HG02642 (cell line): Measurements from ENCODE around the gene THAP12.
"Not testable (repeated sequence)": the region's sequence is repeated elsewhere in the genome, so short reads cannot be mapped to it uniquely, and the experiment has no call there.

Source experiments
- ATAC-seq: cut with Tn5 transposase; IDR thresholded peaks from one replicate; pipeline ENCODE4 v1.9.1; 2021; ENCODE audit warnings: mild to moderate bottlenecking; ENCODE audit not compliant: unreplicated experiment, poor library complexity

THAP12 gene

DNA sequence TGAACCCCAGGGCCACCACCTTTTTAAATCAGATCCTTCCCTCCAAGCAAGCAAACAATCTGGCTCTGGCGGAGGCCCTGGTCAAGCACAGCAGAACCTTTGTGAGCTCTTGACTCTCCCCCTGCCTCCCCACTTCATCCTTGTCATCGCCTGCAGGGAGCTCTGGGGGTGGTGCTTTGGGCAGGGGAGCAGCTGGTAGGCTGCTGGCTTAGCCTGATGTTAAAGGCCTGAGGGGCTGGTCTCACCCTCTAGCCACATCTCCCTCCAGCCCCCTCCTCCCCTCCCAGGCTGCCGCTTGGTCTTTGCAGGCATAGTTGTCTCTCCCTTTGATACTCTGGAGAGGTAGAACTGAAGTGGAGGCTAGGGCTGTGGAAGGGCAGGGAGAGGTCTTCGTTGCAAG is 50.9 kb downstream of the THAP12 start:
- ATAC-seq = no peak

DNA sequence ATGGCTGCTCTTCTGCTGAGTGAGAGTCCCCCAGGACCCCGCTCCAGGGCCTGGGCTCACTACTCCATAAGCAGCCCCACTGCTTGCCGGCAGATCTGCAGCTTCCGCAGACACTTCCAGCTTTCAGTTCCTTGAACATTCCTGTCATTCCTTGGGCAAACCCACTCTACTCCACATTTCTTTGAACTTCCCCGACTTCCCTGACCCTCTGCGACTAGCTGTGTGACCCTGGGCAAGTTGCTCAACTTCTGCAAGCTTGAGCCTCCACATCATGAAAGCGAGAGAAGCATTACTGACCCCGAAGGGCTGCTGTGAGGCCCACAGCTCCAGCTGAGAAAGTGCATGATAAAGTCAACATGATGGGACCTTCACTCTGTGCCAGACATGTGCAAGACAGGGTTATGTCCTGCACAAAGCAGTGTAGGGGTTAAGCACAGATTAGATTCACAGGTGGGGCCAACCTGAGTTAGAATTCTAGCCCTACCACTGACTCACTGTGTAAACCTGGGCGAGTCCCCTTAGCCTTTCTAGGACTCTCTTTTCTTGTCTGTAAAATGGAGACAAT is 51.8 kb downstream of the THAP12 start:
- ATAC-seq = no peak

DNA sequence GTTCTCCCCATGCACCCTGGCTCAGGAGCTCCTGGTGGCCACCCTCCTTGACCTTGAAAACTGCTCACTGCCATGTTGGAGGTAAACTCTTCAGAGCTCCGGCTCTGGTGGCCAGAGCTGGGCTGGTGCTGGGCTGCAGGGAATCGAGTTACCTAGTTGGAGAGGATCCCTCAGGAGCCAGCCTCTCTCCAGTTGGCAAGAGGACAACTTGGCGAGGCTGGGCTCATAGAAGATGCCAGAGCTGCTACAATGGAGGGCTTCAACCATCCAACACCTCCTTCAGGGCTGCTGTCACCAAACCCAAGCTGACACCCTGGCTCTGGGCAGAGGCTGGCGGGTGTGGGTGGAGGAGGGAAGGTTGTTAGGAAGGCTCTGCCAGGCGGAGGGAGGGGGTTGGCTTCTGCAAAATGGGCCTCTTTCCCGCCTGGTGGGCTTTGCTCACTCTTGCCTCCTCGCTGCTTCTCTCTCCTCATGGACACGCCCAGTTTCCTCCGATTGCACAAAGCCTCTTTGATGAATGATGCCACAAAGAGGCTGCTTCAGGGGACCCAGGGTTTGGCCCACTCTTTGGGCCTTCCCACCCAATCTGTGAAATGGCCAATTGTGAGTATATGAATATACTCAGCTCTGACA is 53.1 kb downstream of the THAP12 start:
- no peak for ATAC-seq

DNA sequence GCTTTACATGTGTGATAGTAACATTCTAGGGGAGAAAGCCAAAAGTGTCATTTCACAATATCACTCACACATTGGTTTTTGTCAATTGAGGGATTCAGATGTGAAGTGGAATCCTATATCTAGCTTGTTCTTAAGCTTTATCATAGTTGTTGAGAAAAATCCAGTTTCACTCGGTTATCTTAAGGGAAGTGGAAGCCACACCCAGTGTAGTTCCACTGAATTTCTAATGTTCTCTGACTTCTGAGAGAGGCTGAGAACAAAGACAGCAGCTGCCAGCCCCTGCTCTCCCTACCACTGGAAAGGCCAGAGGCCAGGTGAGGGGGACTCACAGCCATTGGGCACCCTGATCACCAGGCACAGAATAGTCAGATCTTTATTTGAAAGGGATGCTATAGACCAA is 53.7 kb downstream of the THAP12 start:
- ATAC-seq = no peak

DNA sequence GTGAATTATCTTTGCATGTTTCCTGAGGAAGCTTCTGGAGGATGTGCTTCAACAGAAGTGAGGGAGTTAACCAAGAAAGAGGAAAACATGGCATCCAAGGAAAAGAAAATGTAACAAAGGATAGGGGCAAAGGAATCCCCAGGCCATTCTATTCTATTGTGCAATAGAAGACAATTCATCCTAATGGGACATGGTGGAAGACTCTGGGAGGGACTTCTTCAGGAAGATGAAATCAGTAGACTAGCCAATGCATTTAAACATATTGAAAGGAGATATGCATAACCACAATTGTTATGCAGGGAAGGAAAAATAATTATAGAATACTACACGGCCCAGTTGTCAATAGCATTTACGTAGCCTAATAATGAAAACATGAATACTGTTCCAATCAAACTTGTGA is 55.7 kb downstream of the THAP12 start:
- ATAC-seq = no peak

DNA sequence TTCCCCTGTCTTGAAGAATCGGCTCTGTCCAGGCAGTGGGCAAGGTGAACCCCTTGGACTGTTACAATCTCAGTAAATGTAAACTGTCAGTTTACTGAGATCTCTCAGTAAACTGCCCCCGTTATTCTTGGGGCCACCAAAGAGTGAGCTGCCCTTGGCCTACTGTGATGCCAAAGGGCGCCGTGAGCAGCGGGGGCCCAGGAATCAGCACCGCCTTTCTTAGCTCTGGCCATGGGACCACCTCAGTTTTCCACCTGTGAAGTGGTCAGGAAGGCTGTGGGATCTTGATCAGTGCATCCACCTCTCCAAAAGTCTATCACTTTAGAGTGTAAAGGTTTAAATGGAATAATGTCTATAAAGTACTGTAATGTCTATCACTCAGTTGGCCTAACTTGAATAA is 57.1 kb downstream of the THAP12 start:
- no peak for ATAC-seq

DNA sequence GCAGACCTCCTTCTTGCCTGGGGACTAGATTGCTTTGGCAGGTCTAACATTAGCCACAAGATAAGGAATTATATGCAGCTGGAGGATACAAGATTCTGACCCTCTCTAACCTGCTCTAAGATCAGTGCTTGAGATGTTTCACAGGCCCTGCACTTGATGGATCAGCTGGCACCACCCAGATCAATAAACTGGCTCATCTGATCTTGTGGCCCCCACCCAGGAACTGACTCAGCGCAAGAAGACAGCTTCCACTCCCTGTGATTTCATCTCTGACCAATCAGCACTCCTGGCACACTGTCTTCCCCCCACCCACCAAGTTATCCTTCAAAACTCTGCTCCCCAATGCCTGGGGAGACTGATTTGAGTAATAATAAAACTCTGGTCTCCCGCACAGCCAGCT is 57.6 kb downstream of the THAP12 start:
- not testable (repeated sequence) for ATAC-seq

DNA sequence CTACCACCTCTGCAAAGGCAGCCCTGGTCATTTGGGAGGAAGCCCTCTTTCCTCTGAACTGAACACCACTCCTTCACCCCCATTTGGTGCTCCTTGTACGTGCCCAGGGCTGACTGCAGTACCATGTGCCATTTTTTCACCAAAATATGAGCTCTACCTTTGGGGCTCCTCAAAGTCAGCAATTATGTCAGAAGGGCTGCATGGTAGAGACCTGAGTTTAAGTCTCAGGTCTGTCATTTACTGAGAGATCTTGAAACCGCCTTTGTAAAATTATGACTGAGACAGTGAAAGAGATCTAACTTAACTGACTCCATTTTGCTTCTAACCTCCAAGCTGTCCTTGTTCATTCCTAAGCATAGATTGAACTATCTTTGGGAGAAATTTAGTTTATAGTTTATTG is 58.0 kb downstream of the THAP12 start:
- no peak for ATAC-seq

DNA sequence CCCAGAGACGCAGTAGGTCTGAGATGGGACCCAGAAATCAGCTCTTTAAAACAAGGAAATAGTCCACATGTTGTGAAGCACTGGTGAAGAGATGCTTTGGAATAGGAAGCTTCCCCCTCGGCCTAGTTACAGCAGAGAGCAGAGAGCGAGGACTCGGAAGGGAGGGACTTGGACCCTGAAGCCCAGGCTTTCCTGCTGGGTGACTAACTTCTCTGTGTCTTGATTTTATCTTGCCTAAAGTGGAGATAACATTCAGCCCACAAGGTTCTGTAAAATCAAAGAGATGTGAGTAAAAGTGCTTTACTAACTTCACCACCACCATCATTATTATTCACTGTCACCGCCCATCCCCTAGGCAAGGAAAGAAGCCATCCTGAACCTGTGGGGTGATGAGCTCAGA is 58.4 kb downstream of the THAP12 start:
- no peak for ATAC-seq

DNA sequence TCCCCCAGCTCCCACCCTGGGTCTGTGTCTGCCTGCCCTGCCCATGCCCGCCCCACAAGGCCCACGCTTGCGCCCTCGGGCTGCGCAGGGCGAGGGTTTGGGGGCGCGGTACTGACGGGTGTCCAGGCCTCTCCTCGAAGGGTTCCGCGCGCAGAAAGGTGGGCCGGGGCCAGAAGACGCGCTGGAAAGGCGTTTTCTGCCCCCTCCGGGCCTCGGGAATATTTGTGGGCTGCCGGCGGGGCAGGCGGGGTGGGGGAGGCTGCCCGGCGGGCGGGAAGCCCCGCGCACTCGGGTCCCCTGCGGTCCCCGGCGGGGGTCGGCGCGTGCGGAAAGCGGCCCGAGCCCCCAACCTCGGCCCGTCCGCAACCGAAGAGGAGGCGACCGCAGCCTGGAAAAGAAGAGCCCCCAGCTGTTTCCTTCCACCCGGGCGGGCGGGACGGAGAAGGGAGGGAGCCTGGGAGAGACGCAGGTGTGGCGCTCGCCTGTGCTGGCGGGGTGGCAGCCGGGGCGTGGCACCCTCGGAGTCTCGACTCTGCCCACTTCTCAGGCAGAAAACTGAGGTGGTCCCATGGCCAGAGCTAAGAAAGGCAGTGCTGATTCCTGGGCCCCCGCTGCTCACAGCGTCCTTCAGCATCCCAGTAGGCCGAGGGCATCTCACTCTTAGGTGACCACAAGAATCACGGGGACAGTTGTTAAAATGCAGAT is 59.0 kb downstream of the THAP12 start:
- no peak for ATAC-seq

DNA sequence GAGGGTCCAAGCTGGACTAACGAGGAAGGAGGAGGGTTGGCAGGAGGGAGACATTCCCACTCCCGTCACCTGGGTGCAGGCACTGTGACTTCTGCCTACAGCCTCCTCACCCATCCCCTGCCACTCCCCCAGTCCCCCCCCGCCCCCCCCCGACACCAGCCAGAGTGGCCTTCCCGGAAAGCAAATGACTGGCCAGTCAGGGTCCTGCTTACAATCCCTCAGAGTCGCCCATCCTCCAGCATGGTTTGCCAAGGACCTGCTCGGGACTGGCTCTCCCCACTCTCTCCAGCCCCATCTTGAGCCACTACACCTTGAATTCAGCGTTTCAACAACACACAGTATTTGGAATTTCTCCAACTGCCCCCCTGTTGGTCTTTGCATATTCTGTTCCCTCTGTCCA is 59.6 kb downstream of the THAP12 start:
- no peak for ATAC-seq

DNA sequence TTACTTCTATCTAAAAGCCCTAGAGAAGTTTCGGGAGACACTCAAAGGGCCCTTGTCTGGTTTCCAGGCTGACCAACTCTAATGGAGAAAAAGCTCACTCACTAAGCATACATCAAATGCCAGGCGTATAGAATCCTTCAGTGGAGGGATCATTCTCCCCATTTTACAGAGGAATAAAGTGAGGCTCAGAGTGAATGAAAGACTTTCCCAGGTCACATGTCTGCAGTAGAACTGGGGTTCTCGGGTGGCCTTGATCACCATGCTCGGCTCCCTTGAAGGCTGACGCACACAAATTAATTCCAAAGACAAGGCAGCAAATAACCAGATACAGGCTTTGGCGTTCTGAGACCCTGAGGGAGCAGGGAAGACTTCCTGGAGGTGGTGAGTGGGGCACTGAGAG is 60.0 kb downstream of the THAP12 start:
- no peak for ATAC-seq

DNA sequence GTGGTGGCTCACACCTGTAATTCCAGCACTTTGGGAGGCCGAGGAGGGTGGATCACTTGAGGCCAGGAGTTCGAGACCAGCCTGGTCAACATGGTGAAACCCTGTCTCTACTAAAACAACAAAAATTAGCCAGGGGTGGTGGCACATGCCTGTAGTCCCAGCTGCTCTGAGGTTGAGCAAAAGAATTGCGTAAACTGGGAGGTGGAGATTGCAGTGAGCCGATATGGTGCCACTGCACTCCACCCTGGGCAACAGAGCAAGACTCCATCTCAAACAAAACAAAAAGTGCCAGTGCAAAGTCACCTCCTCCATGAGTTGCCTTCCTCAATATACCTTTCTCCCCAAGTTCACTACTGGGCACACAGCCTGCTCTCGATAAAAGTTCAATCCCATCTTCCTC is 61.1 kb downstream of the THAP12 start:
- ATAC-seq = not testable (repeated sequence)

DNA sequence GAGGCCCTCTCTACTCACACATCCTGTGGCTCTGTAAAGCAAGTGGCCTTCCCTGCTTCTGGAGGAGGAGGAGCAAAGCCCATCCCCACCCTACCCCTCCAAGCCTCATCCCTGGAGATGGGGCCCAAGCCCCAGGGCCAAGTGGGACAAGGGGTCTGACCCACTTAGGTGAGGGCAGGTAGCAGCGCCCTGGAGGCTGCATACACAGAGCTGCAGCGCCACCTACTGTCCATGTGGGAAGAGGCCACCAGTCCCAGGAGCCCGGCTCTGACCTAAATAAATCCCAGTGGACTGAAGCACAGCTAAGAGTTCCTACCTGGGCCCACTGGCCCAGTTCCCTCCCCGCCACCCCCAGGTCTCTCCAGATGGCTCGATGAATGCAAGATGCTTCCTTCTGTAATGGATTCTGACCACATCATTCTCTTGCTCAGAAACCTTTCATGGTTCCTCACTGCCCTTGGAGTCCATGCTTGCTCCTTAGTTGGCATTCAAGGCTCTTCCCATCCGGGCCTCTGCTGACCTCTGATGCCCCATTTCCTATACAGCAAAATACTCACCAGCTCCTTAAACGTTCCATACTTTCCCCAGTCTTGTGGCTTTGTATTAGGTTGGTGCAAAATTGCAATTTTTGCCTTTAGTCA is 62.1 kb downstream of the THAP12 start:
- peak; percentile 79 for ATAC-seq

DNA sequence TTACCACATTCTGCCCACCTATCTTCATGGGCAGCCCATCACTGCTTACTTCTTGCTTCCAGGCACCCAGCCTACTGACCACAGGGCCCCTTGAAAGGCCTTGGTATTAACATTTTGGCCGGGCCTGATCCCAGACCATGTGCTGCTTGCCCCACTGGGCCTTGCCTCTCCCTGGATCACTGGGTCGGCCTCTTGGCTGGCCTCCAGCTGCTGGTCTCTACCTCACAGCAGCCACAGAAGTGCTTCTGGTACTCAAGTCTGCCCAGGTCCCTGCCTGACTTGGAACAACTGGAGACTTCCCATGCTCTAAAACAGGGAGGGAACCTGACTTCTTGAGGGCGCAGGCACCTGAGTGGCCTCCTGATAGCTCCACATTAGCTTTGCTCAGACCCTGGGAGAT is 63.6 kb downstream of the THAP12 start:
- ATAC-seq = no peak

DNA sequence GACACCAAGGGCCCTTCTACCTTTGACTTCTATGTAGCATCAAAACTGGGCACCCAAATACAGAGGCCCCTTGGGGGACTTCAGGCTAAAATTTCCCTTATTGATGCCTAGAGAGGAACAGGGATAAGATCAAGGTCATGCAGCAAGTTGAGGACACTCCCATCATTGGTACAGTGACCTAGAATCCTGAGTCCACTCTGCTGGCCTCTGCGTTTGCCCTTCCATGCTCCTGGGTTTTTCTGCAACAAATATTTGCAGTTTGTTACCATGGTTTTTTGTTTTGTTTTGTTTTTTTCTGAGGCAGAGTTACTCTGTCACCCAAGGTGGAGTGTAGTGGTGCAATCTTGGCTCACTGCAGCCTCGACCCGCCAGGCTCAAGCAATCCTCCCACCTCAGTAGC is 64.2 kb downstream of the THAP12 start:
- no peak for ATAC-seq

DNA sequence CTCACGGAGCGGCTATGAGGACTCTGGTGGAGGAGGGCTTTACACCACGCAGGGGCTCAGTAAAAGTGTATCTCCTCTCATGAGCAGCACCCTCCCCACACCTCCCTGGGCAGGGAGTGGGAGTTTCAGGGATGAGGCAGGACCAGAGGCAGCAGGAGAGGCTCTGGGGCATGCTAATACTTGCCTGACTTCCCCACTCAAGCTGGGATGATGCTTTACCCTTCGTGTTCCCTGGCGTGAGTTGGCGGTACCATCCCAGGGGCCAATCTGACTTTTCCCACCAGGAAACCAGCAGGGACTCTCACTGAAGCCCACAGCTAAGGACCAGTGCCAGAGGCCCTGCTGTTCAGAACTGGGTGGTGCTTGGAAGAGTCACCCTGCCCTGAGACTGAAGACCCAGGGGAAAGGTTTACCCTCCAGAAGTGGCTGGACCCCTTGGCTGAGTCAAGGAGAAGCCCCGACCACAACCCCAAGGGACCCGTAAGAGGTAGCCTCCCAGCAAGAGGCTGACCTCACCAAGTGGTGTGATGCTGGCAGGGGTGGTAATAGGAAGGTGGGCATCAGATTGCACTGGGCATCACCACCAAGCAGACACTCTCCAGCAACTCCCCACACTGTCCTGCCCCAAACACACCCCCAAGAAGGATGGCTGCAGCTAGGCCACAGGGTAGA is 65.6 kb downstream of the THAP12 start:
- ATAC-seq = no peak

DNA sequence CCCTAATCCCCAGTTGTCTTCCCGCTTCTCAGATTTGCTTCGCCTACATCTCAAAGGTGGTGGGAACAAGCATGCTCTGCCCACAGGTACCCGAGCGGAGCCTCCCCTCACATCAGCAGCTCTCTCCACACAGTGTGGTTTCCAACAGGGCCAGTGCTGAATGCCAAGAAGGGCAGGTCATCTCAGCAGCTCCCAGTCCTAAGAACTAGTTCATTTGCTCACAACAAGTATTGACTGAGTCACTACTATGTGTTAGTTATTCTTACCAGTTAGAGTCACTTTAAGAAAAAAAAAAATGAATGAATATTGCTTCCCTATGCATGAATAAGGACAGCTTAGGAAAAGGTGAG is 66.2 kb downstream of the THAP12 start:
- no peak for ATAC-seq

DNA sequence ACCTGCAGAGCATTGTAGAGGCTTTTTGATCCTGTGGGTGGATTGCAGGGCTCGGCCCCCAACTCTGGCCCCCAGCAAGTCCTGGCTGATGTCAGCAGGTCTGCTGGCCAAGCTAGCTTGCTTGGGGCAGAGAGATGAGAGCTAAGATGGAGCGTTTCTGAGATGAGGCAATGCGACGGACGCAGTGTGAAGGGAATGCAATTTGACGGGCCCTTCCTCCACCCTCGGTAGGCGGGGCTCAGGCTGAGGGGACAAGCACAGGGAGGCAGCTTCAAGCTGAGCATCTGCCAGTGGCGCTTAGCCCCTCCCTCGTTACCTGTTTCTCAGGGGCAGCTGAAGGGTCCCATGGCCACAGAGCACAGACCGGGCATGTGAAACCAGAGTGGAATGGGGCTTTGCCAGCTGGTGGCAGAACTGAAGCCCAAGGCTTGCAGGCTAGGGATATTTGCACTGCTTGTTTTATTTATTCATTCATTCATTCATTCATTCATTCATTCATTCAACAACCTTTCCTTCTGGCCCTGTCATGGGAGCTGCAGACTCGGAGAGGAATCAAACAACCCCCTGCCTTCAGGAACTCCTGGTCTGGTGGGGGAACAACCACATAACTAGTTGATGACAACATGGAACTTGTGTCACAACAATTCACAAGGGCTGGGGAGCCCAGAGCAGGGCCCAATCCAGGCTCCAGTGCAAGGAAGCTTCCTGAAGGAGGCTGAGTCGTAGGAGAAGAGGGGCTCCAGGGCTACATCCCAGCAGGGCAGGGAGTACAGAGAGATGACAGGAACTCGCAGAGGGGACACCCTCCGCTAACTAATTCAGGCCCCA is 66.8 kb downstream of the THAP12 start:
- no peak for ATAC-seq

DNA sequence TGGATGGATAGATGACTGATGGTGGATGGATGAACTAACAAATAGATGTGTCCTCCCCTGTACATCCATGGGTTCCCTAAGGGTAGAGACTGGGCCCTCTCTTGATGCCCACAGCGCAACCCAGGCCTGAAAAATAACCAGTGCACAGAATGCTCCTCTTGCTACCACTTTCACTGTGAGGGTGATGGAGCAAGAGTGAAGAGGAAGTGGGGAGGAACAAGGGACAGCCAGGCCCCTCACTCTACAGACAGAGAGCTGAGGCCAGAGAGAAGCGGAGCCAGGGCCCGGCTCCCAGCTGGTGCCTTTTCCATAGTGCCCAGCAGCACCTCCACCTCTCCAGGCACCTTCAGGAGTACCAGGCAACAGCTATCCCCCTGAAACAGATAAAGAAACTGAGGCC is 67.7 kb downstream of the THAP12 start:
- no peak for ATAC-seq
